DMS114 treated with DMSO at 0.1 percent for 48 hours (cell line): ENCODE measurements around the gene MAP6.

ENCODE experiments used
- DNase-seq: peaks from one replicate; lab custom pipeline; 2025; ENCODE audit not compliant: unreplicated experiment; lab: John Stamatoyannopoulos, UW

MAP6 gene

DNA sequence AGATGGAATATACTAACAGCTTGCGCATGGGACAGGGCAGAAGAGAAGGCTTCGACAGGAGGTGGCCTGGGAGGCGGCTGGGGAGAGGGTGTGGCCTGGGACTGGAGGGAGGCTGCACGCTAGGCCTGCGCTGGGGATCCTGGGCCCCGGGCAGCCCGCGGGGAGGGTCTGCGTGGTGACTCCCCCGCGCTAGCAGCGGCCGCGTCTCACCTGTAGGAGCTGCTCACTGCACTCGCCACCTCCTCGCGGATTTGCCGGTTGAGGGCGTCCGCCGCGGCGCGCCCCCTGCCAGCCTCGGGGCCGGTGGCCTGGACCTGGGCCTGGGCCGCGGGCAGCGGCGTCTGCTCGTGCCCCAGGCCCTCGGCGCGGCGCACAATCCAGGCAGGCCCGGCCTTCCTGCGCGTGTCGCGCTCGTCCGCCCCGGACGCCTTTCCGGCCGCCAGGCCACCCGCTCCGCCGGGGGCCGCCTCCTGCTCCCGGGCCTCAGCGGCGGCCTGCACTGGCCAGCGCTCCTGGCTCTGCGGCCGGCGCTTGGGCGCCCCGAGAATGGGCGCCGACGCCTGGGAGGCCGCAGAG lies 1.5 kb downstream of the MAP6 start:
- peak; percentile 19 for DNase-seq

DNA sequence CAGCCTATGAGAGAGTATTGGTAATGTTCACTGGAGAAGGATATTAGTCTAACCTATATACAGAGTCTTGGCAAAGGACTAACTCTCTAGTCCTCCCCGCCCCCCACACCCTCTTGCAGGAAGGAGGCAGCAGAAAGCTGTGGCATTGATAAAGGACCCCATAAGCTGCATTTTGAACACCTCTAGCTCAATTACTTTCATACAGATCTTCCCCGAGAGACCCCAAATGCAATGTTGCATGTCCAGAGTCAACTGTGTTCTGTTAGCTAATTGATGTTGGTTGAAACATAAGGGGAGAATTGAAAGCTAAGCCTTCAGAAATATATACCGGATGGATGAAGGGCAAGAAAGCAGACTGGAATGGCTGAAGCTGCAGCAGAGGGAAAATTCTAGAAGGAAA lies 2.8 kb downstream of the MAP6 start:
- no peak for DNase-seq

DNA sequence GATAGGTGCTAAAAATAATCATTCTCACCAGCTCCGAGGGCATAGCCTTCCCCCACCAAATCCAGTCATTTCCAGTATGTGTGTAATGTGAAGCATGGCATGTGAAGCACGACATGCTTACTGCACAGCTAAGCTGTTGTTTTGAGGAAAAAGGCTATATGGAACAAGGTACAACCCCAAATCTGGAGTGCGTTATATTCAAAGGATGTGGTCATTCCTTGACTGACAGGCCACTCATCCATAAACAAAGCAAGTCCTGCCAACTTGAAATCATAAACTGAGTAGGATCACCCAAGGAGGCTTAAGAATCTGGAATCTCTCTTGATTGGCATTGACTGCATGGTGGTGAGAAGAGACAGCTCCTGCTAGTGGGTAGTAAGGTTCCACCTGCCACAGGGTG lies 3.7 kb downstream of the MAP6 start:
- no peak for DNase-seq

DNA sequence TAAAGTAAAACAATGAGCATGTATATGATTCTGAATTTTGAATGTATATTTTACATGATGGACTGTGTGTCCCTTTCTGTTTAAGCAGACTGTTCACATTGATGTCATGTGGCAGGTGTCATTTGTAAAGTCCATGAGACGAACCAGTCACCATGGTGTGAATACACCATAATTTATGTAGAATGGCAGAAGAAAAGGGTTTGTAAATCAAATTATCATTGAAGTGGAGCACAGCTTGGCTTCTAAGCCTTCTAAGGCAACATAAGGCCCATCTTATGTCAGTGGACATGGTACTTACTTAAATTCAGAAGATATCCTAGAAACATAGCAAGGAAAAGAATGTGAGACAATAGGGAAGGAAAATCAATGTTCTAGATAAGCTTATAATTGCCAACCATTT lies 4.4 kb downstream of the MAP6 start:
- no peak for DNase-seq

DNA sequence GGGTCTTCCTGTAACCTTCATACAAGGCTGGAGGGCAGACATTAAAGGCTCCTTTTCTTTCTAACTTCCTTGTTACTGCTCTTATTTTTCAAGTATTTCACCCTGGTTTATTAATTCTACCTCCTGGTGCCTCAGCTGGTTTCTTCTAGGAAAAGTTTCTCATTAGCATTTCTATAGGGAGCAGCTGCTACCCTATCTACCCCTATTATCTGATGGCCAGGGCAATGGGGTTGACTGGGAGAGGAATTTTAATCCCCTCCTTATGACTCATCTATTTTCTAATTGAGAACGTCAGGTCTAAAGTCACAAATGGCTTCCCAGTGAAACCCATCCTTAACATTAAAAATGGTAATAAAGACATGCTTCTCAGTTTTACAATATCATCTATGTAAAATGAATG lies 5.0 kb downstream of the MAP6 start:
- DNase-seq, result no peak

DNA sequence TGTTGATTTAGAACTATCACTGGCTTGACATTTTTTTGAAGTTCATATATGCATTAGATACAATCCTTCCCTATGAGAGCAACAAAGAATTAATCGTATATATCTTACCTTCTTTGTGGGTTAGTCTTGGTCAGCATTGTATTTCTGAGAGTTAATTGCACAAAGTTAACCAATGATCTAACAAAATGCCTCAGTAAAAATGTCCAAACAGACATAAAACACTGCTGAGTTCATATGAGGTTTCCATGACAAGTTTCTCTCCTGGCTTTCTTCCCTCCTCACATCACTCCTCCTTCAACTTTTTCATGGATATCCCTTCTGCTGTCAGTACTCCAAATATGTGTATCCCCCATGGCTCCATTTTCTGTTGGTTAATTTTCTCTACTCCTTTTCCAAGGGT lies 9.0 kb downstream of the MAP6 start:
- no peak for DNase-seq

DNA sequence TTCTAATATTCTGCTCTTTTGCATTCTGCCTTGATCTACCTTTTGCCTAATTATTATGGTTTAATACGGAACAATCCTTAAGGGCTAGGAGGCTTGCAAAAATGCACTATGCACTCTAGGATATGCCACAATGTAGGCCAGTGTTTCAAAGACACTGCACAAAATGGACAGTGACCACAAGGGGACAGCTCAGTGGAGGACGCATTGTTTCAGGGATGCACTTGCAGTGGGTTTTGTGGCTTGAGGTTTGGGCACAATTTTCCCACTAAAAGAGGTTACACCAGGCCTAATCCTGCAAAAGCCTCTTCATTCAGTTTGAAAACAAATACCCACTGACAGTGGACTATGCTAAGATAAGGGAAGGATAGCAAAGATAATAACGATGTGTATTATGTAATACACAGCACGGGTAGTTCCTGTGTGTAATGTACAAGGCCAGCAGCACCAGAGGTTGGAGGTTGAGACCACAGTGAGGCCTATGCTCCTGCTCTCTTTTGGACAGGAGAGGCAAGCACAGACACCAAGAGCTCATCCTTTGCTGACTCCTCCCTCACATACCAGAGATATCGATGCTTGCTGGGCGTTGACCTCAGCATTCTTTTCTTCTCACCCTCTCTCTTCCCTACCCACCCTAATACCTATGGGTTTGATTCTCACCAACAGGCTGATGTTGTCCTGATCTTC lies 12.7 kb downstream of the MAP6 start:
- no peak for DNase-seq

DNA sequence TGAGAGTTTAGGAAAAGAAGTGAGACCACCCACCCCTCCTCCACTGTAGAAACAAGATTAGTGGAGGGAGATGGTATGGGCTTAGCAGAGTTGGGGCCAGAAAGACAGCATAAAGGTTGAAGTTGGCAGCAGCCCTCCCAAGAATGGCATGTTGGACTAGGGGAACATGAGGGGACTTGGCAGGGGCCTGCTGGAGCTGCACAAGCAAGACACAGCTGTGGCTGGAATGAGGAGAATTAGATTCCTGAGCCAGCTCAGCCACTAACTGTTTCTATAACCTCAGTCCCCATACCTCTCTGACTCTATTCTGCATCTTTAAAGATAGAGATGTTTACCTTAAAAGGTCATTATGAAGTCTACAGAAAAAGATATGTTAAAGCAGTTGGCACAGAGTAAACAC lies 13.2 kb downstream of the MAP6 start:
- no peak for DNase-seq

DNA sequence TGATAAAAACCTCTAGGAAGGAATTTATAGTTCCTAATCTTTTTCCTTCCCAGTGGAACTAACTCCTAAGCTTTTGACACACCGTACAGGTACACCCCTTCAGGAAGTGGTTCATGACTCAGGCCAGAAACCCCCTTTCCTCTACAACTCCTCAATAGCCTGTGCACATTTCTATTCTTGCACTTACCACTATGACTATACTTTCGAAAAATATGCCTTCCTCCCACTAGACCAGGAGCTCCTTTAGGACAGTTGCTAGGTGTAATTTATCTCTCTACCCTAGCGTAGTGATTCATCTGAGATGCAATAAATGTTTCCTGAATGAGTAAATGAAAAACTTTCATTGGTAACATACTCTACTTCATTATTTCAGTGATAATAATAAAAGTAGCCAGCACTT lies 14.5 kb downstream of the MAP6 start:
- DNase-seq, result no peak

DNA sequence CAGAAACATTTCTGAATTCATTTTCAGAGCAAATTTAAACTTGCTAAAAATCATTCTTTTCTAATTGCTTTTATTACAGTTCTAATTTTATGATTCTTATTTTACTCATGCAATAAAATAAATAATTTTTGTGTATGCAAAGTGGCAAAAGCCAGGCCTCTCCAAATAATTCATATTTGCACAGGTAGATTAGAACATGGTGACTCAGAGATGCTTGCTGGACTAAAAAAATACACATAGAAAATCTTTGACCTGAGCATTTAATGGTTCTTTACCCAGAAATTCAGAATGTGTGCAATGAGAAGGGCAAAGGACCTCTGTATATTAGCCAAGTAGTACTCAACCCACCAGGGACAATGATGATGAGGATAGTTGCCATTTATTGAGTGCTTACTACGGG lies 15.3 kb downstream of the MAP6 start:
- DNase-seq, result no peak

DNA sequence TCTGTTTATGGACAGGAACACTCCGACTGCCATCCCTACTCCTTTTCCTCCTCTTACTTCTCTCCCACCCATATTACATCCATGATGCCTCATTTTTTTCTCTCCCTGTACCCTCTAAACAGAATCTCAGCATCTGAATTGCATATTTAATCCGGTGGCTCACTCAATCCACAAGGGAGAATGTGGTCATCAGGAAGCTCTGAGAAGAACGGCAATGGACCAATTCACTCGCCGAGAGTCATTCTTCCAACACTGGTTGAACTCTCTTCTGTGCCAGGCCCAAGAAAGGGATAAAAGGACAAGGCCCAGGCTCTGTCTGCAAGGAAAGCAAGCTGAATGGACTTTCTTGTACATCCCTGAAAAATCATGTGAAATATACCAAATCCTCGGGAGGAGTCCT lies 15.9 kb downstream of the MAP6 start:
- DNase-seq, result no peak

DNA sequence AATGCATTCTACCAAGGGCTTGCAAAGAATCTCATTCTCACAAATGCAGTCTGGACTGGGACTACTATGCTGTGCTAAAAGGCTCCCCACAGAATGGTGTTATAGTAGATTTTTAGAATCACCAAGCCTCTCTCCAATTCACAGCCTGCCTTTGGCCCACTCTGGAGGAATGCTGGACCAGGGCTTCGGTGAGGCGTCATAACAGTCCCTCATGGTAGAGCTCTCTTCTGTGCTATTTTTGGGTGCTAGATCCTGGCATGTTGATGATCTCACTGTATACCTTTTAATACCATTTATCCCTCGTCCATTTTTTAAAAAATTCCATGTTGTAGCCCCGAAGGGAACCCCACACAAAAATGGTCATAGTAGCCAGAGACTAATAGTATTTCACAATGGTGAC lies 17.6 kb downstream of the MAP6 start:
- DNase-seq, result no peak

DNA sequence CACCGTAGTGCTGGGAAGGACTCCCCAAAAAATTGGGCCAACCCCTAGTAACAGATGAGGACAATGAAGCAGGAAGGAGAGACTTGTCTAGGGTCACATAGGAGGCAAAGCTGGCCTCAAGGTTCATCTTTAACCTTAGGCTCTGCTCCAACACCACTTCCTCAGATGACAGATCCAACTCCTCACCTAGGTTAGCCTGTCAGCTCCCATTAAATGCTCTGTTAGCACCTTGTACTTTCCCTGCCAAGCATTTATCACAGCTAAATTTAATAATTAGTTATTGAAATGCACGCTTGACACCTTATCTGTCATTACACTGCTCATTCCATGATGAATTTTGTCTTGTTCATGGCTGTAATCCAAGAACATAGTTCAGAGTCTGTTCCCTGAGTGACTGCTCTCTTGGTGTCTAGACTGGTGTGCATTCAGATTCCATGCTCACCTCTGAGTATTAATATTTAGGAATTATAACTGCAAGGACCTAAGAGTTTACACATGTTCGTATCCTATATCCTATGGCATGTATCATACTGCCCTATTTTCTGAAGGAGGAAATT lies 18.6 kb downstream of the MAP6 start:
- DNase-seq, result no peak

DNA sequence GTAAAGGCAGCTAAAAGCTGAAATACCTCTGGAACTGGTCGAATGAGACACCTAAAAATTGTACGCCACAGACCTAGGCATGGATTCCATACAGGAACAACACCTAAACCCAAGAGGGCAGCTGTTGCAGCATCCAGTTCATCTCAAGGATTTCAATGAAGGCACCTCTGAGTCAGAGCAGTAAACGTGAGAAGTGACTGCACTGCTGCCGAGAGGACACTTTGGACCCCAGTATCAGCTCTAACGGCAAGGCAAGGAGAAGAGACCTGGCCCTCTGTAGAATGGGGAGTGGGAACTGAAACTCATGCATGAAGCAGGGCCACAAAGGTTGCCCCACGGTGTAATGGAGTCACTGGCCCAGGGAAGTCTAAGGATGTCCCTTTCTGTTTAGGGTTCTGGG lies 23.9 kb downstream of the MAP6 start:
- no peak for DNase-seq

DNA sequence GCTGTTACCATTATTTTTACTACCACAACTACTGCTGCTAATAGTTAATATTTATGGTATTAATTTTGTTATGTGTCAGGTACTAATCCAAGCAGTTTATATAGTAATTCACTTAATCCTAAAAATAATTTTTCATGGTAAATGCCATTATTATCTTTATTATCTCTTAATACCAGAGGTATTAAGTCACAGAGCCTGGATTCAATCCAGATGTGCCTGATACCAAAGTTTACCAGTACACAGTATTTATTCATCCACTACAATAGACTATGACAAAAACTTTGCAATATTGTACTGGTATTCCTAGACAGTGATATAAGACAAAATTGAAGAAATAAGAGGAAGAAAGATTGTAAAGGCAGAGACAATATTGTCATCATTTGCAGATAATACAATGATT lies 24.5 kb downstream of the MAP6 start:
- no peak for DNase-seq

DNA sequence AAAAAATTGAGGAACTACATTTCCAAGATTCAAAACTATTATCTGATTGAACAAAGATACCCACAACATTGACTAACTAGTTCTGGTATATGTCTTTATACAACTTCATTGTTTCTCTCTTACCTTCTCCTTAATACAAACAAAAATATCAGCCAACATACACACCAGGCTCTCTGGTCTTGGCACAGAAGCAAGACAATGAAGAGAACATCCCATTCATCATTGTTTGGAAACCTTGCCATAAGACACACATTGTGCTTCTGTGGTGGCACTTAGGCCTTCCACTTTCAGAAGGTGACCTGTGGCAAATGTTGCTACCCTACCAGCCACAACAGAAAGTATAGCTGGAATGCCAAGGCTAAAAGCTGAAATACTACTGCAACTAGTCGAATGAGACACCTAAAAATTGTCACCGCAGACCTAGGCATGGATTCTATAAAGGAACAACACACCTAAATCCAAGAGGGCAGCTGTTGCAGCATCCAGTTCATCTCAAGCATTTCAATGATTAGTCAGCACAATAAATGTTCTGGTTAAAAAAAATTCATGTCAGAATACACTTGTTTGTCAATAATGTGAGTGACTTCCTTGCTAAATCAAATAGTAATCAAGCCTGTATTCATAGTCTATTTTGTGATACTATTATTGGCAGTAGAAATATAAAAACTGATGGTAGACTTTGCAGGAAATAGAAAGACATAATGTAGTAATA lies 26.3 kb downstream of the MAP6 start:
- DNase-seq, result no peak

DNA sequence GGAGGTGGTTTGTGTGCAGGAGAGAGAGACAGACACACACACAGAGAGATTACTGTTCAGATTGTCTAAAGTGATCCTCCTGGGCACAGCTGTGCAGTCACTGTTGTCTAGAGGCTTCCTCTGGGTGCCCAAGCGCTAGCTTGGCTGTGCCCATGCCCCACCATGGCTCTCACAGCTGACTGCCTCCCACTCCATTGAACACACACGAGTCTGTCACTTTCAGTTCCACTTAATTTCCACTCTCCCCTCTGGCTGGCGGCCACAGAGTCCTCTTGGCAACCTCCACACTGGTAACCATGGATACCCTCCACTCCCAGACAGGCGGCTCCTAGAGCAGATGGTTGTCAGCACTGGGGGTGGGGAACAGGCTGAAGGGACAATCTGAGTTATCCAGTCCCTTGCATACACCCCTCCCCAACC lies 29.1 kb downstream of the MAP6 start:
- DNase-seq, result no peak

DNA sequence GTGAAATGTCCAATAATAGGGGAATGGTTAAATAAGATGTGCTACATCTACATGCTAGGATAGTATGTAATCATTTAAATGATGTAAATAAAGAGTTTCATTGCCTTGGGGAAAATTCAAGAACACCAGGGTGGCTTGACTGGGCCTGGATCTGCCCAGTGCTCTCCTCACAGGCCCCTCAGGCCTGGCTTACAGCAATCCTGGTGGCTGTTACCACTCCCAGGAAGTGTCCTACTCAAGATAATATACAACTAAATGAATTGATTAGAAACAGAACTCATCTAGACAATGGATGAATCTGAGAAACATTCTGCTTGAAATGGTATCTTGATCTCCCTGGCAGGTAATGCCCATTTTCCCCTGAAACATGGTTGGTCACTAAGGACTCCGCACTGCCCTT lies 30.8 kb downstream of the MAP6 start:
- no peak for DNase-seq

DNA sequence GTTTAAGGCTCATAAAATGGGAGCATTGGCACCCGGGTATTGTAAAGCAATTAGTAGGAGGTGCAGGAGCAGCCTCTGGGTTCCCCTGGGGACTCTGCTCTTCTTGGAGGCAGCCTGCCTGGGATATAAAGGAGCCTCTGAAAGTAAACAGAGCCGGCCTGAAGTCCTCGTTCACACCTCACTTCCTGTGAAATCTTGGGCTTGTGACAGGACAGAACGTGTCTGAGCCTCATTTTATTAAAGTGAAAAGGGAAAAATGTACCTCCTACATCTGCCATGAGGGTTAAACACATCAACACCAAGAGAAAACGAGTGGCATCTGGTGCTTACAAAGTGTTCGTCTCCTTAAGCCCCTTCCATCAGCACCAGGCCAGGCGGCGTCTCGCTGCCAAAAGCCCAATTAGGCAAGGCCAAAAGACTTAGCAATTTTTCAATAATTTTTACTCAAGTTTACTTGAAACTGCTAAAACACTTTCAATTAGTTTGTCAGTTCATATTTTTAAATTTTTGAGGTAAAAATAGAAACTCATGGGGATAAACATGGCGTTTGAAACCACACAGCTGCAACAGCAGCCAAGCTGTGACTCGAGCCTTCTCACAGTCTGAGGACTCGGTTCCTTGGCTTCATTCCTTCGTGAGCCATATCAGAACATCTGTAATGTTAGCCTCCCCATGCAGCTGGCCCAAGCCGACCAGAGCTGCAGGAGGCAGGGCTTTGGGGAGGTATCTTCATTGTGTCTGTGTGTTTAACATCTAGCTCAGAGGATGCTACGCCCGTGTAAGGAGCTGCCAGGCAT lies 33.6 kb downstream of the MAP6 start:
- no peak for DNase-seq

DNA sequence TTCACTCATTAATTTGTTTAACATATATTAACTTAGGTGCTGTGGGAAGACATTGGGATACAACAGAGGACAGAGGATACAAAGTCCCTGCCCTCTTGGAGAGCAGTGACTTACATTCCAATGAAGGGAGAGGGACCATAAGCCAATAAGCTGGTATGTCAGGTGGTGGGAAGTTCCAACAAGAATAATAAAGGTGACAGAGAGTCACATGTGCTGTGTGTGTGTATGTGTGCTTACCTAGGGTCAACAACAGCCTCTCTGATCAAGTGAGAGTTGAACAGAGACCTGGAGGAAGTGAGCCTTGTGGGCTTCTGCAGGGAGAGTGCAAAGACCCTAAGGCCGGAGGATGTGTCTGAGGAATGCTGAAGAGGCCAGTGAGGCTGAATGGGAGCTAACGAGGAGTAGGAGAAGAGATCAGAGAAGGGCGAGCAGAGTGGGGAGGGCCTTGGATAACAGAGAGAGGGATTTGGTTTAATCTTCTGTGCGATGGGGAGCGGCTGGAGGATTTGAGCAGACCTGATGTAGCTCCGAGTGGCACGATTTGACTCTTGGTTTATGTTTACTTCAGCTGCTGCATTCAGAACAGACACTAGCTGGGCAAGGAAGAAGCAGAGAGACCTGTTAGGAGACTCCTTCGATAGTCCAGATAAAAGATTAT lies 35.3 kb downstream of the MAP6 start:
- no peak for DNase-seq

DNA sequence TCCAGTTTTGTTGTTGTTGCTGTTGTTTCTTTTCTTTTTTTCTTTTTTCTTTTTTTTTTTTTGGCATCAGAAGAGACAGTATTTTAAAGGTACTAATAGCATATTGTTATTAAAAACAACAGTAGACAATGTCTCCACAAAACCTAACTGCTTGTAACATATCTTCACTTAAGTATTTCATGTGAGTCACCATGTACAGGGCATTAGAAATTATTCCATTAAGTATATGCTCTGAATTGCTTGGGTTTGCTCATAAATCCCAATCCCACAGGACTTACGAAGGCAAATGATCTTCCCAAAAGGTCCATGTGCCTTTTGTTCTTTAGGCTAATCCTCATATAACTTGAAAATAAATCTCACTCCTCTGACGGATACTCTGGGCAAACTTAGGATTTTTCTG lies 35.9 kb downstream of the MAP6 start:
- no peak for DNase-seq
